GM12801 (cell line): ENCODE results near the gene CCDC127.

Source experiments
- TF ChIP-seq, protein P1 (sequence below): IDR thresholded peaks from one replicate; pipeline ENCODE4 v1.5.1; 2011; ENCODE audit warnings: control low read depth; ENCODE audit not compliant: insufficient read length; ENCODE audit errors: extremely low read depth

Gene CCDC127

DNA sequence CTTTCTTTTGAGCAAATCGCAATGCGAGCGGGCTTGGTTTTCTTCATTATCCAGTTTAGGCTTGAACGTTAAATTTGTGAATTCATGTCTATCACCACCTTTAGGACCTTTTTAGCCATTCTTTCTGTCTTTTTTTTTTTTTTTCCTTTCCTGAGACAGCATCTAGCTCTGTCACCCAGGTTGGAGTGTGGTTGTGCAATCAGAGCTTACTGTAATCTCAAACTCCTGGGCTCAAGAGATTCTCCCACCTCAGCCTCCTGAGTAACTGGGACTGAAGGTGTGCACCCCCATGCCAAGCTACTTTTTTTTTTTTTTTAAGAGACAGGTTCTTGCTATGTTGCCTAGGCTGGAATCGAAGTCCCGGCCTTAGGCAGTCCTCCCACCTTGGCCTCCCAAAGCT is 65.9 kb downstream of the CCDC127 start:
- TF ChIP-seq, protein P1, sequence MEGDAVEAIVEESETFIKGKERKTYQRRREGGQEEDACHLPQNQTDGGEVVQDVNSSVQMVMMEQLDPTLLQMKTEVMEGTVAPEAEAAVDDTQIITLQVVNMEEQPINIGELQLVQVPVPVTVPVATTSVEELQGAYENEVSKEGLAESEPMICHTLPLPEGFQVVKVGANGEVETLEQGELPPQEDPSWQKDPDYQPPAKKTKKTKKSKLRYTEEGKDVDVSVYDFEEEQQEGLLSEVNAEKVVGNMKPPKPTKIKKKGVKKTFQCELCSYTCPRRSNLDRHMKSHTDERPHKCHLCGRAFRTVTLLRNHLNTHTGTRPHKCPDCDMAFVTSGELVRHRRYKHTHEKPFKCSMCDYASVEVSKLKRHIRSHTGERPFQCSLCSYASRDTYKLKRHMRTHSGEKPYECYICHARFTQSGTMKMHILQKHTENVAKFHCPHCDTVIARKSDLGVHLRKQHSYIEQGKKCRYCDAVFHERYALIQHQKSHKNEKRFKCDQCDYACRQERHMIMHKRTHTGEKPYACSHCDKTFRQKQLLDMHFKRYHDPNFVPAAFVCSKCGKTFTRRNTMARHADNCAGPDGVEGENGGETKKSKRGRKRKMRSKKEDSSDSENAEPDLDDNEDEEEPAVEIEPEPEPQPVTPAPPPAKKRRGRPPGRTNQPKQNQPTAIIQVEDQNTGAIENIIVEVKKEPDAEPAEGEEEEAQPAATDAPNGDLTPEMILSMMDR: no peak

DNA sequence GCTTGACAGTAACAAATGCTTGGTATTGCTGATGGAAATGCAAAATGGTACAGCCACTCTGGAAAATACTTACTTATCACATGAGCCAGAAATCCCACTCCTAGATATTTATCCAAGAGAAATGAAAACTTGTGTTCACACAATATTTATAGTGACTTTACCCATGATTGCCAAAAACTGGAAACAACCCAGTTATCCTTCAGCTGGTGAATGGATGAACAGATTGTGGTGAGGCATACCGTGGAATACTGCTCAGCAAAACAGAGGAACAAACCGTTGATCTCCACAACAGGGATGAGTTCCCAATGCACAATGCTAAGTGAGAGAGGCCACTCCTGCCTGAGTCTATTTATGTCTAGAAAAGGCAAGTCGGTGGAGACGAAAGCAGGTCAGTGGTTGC is 67.2 kb downstream of the CCDC127 start:
- TF ChIP-seq, protein P1: no peak

DNA sequence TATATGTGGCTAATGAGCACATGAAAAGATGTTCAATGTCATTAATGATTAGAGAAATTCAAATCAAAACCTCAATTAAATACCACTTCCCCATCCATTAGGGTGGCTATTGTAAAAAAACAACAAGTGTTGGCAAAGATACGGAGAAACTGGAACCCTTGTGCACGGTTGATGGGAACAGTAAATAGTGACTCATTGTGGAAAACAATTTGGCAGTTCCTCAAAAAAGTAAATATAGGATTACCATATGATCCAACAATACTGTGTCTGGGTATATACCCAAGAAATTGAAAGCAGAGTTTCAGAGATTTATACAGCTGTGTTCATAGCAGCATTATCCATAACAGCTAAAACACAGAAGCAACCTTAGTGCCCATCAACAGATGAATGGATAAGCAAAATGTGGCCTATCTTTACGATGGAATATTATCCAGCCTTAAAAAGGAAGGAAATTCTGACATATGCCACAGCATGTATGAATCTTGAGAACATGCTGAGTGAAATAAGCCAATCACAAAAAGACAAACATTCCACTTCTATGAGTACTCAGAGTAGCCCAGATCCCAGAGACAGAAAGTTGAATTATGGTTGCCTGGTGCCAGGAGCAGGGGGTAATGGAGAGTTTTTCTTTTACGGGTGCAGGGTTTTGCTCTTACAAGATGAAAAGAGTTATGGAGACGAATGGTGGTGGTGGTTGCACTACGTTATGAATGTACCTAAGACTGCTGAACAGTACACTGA is 68.0 kb downstream of the CCDC127 start:
- TF ChIP-seq, protein P1: no peak

DNA sequence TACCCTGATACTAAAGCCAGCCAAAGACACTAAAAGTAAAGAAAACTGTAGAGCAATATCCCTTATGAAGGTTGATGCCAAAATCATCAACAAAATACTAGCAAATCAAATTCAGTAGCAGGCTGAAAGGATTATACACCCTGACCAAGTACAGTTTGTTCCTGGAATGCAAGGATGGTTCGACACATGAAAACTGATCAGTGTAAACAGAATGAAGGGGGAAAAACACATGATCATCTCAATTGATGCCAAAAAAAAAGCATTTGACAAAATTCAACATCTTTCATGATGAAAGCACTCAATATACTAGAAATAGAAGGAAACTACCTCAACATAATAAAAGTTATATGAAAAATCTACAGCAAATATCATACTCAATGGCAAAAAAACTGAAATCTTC is 70.2 kb downstream of the CCDC127 start:
- TF ChIP-seq, protein P1: no peak
